Loucy (cell line): ENCODE measurements around the gene SLC6A13.

ENCODE experiments used
- H2AFZ ChIP-seq: fragments of 200-600 bp; sonication (generic); 2 replicates; pipeline ENCODE4 v1.6.0; 2016; ENCODE audit warnings: antibody characterized with exemption, mild to moderate bottlenecking, low read length, moderate library complexity
- H3F3A ChIP-seq: fragments of 200-600 bp; 2 replicates; pipeline ENCODE4 v1.6.0; 2016; ENCODE audit warnings: antibody characterized with exemption, low read depth, mild to moderate bottlenecking
- H3K27me3 ChIP-seq: fragments of 200-600 bp; sonication (generic); 2 replicates; pipeline ENCODE4 v1.6.1; 2014; ENCODE audit warnings: low read length, mild to moderate bottlenecking; ENCODE audit not compliant: insufficient read depth, poor library complexity, severe bottlenecking
- H3K36me3 ChIP-seq: fragments of 200-600 bp; sonication (generic); 2 replicates; pipeline ENCODE4 v1.6.1; 2016; ENCODE audit warnings: low read length; ENCODE audit not compliant: insufficient read depth
- H3K4me1 ChIP-seq: fragments of 200-600 bp; sonication (generic); 2 replicates; pipeline ENCODE4 v1.5.1; 2014; ENCODE audit warnings: low read length, mild to moderate bottlenecking; ENCODE audit not compliant: insufficient read depth, poor library complexity, severe bottlenecking
- H3K4me2 ChIP-seq: fragments of 200-600 bp; sonication (generic); 2 replicates; pipeline ENCODE4 v1.6.0; 2014; ENCODE audit warnings: antibody characterized with exemption, low read length, low read depth, mild to moderate bottlenecking; ENCODE audit not compliant: poor library complexity, severe bottlenecking
- H3K4me3 ChIP-seq: fragments of 200-600 bp; sonication (generic); 2 replicates; pipeline ENCODE4 v1.5.1; 2014; ENCODE audit warnings: low read length, mild to moderate bottlenecking, mixed read lengths; ENCODE audit not compliant: poor library complexity, severe bottlenecking
- H3K79me2 ChIP-seq: fragments of 200-600 bp; sonication (generic); 2 replicates; pipeline ENCODE4 v1.6.1; 2014; ENCODE audit warnings: low read length; ENCODE audit not compliant: insufficient read depth
- H3K9ac ChIP-seq: fragments of 200-600 bp; sonication (generic); 2 replicates; pipeline ENCODE4 v1.6.0; 2014; ENCODE audit warnings: mild to moderate bottlenecking, low read depth, low read length, moderate library complexity; ENCODE audit not compliant: poor library complexity, severe bottlenecking
- H3K9me2 ChIP-seq: fragments of 200-600 bp; sonication (generic); replicated peaks from 2 replicates; pipeline ENCODE4 v1.6.1; 2016; ENCODE audit warnings: low read depth, low read length, mixed read lengths
- H3K9me3 ChIP-seq: fragments of 200-600 bp; sonication (generic); 2 replicates; pipeline ENCODE4 v1.6.1; 2014; ENCODE audit warnings: mild to moderate bottlenecking, antibody characterized with exemption, low read length, low read depth; ENCODE audit not compliant: insufficient read depth
- H4K20me1 ChIP-seq: fragments of 200-600 bp; sonication (generic); 2 replicates; pipeline ENCODE4 v1.6.0; 2014; ENCODE audit warnings: antibody characterized with exemption, low read length, mild to moderate bottlenecking; ENCODE audit not compliant: insufficient read depth, poor library complexity, severe bottlenecking
- EZH2phosphoT487 ChIP-seq: fragments of 200-600 bp; IDR thresholded peaks from 2 replicates; pipeline ENCODE4 v1.6.1; 2018; ENCODE audit warnings: antibody characterized with exemption, mild to moderate bottlenecking, moderate library complexity, borderline replicate concordance
- TF ChIP-seq, protein P1 (sequence below): fragments of 200-600 bp; sonication (generic); conservative IDR thresholded peaks from 2 replicates; pipeline ENCODE4 v1.5.1; 2014; ENCODE audit warnings: mild to moderate bottlenecking, antibody characterized with exemption, low read length

Gene SLC6A13

DNA sequence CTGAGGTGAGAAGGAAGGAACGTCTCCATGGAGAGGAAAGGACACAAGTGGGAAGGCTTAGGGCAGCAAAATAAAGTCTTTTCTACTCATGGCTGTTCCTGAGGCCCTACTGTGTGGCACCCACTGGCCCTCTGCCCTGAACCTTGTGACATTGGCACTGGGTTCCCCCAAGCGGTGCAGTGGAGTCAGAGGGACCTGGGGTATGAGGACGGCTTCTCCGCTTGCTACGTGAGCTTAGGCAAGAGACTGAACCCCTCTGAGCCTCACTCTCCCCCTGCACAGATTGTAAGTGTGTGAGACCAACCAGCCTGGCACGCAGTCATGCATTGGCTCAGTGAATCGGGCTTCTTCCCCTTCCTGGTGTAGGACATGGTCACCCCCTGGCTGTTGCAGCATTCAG lies 68.4 kb downstream of the SLC6A13 start:
- Histone ChIP-seq H3K4me2 (no peak overlapping the region), H3F3A (no peaks in the 10 kb centered on the region), H3K4me3 (no peak overlapping the region), H3K27me3 (no peaks in the 10 kb centered on the region), H3K9me2 (no peaks in the 10 kb centered on the region), H3K4me1 (no peaks in the 10 kb centered on the region), H3K9ac (no peak overlapping the region), H4K20me1 (no peaks in the 10 kb centered on the region), H3K79me2 (no peaks in the 10 kb centered on the region), H2AFZ (no peak overlapping the region), H3K36me3 (no peaks in the 10 kb centered on the region), H3K9me3 (no peaks in the 10 kb centered on the region)
- no peak for TF ChIP-seq EZH2phosphoT487
- TF ChIP-seq, protein P1, sequence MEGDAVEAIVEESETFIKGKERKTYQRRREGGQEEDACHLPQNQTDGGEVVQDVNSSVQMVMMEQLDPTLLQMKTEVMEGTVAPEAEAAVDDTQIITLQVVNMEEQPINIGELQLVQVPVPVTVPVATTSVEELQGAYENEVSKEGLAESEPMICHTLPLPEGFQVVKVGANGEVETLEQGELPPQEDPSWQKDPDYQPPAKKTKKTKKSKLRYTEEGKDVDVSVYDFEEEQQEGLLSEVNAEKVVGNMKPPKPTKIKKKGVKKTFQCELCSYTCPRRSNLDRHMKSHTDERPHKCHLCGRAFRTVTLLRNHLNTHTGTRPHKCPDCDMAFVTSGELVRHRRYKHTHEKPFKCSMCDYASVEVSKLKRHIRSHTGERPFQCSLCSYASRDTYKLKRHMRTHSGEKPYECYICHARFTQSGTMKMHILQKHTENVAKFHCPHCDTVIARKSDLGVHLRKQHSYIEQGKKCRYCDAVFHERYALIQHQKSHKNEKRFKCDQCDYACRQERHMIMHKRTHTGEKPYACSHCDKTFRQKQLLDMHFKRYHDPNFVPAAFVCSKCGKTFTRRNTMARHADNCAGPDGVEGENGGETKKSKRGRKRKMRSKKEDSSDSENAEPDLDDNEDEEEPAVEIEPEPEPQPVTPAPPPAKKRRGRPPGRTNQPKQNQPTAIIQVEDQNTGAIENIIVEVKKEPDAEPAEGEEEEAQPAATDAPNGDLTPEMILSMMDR, result no peak

DNA sequence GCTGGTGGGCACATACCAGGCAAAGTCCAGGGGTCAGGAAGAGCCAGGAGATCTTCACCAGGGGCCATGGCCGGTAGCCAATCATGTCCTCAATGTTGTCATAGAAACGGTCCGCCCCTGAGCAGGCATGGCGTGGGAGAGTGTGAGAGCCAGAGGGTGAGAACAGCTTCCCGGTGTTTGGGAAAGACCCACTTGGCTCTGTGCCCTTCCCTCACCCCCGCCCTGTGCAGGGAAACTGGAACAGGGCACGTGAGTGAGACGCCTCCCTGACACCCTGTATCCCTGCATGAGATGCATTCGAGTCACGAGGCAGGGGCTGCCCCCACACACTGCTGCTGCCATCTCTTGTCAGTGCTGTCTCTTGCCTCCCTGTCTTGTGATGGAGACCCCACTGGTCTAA lies 69.4 kb downstream of the SLC6A13 start:
- Histone ChIP-seq H3K4me3 (no peak overlapping the region), H3K9me2 (no peaks in the 10 kb centered on the region), H3F3A (no peaks in the 10 kb centered on the region), H2AFZ (no peak overlapping the region), H3K36me3 (no peaks in the 10 kb centered on the region), H3K4me1 (no peaks in the 10 kb centered on the region), H3K79me2 (no peaks in the 10 kb centered on the region), H3K27me3 (no peaks in the 10 kb centered on the region), H4K20me1 (no peaks in the 10 kb centered on the region), H3K9me3 (no peaks in the 10 kb centered on the region), H3K4me2 (no peak overlapping the region), H3K9ac (no peak overlapping the region)
- TF ChIP-seq EZH2phosphoT487, result no peak
- TF ChIP-seq, protein P1, result no peak

DNA sequence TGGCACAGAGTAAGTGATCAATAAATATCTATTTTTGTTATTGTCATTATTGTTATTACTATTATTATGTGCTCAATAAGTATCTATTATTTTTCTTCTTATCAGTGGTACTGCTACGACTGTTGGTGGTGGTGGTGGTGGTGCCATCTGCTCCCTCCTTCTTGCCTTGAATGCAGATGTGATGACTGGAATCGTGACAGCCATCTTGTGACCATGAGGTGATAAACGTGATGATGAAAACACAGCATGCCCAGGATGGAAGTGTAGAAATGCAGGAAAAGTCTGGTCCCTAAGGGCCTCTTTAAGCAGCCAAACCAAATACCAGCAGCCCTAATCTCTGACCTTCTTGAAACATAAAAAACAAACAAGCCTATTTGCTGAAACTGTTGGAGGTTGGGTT lies 71.1 kb downstream of the SLC6A13 start:
- Histone ChIP-seq H3K4me1 (peaks cover 6% of the 10 kb centered on the region), H3K9ac (no peak overlapping the region), H3K79me2 (no peaks in the 10 kb centered on the region), H3K4me3 (no peak overlapping the region), H3K4me2 (no peak overlapping the region), H2AFZ (no peak overlapping the region), H3K9me3 (no peaks in the 10 kb centered on the region), H3K9me2 (no peaks in the 10 kb centered on the region), H3K36me3 (no peaks in the 10 kb centered on the region), H3K27me3 (no peaks in the 10 kb centered on the region), H3F3A (no peaks in the 10 kb centered on the region), H4K20me1 (no peaks in the 10 kb centered on the region)
- TF ChIP-seq EZH2phosphoT487, result no peak
- TF ChIP-seq, protein P1, result no peak
